Motor neuron (in vitro differentiated cells): Measurements from ENCODE around the gene GNAQ. TPM values are rescaled to one million over a fixed set of nuclear protein-coding genes. Genes with fewer than 3 reads are reported as not detected.

Source experiments
- ATAC-seq, 8 experiments: fragments of 200-7000 bp; cut with Tn5 transposase; replicated peaks in 6 of 8; 2 replicates each; pipeline ENCODE4 v1.8.0; 2021; ENCODE audit warnings: mild to moderate bottlenecking in 8 of 8, moderate library complexity in 8 of 8
- H3K27ac ChIP-seq, 2 donors: fragments of 250-450 bp; sonication (Bioruptor Pico); 2 replicates each; pipeline ENCODE4 v1.9.0; 2021; ENCODE audit warnings: antibody characterized with exemption in 2 of 2, mild to moderate bottlenecking in 2 of 2, moderate library complexity in 1 of 2
- H3K4me1 ChIP-seq, 2 donors: fragments of 250-450 bp; sonication (Bioruptor Pico); replicated peaks in 1 of 2; 2 replicates each; pipeline ENCODE4 v1.6.1; 2021; ENCODE audit warnings: antibody characterized with exemption in 2 of 2, mild to moderate bottlenecking in 2 of 2, moderate library complexity in 1 of 2
- H3K4me3 ChIP-seq, 5 donors: fragments of 250-450 bp; sonication (Bioruptor Pico); 2 replicates each; pipeline ENCODE4 v1.9.0; 2021; ENCODE audit warnings: antibody characterized with exemption in 5 of 5, mild to moderate bottlenecking in 5 of 5, moderate library complexity in 4 of 5
- WGBS, 10 experiments: fragments of 450-650 bp; shearing (Covaris generic); methylation state at CpG; one replicate each; pipeline ENCODE4 v1.0.0; 2022; 5-methylcytosine and 5-hydroxymethylcytosine counted together
- in situ Hi-C, 9 experiments: fragments of 400-800 bp; cut with MboI; loops; one replicate each; pipeline ENCODE4 v1.15.0; 2021; ENCODE audit warnings: low sequenced_read_pairs in 9 of 9, low pct_unique_long_range_greater_than_20kb in 2 of 9; ENCODE audit not compliant: unreplicated experiment in 9 of 9
- total RNA-seq, 8 experiments: library from RNA; unstranded; fragments of 300-600 nt; gene quantifications; 2 replicates each; pipeline versions ENCODE4 v1.2.3 to v1.2.4, GENCODE V29; 2022

GNAQ gene
- total RNA-seq, 8 experiments from 2014 or later: 10.5 to 84.7 (median 37.9) TPM

GRCh38 chr9:77939149-77939668, 92.4 kb downstream of the GNAQ start:
- Histone ChIP-seq H3K27ac (no peak overlapping the region), H3K4me1 (no peaks in the 10 kb centered on the region), H3K4me3 (no peak overlapping the region)
- WGBS, 10 experiments: 46 to 100% (median 97%) methylated on average over 2 of the region's 2 CpGs; no CpG with 5 or more reads in 2 of the 10 experiments
- in situ Hi-C loops: no loop called here
- no peak for ATAC-seq

- peaks cover 4 to 8% of the 10 kb centered on the region in 2 donors for H3K4me1 ChIP-seq
- no peak for ATAC-seq
- in situ Hi-C loops: no loop called here
- WGBS, 10 experiments: 78 to 100% (median 98%) methylated on average over 1 to 2 of the region's 2 CpGs; no CpG with 5 or more reads in 2 of the 10 experiments
- no peak overlapping the region for H3K4me3 ChIP-seq
- H3K27ac ChIP-seq: no peak overlapping the region
Measured at GRCh38 chr9:77938163-77938562, 93.4 kb downstream of the GNAQ start.

DNA sequence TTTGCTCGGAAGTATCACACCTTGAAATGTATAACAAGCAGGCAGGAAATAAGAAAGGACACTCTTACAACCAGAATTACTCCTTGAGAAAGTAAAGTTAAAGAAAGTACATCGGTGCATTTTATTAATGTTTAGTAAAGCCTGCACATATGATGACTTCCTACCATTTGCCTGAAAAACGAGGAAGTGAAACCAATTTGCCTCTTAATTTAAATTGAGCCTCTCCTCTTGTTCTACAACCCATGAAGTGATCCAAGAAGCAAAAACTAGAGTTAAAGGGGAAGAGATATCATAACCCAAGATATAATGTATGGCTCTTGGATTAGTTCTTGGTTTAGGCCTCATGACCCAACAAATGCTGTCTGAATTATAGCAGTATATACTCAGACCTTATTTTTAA, 95.6 kb downstream of the GNAQ start:
- in situ Hi-C loops: no loop called here
- 23 to 100% (median 82%) methylated on average over 1 to 3 of the region's 3 CpGs for WGBS, 10 experiments
- no peak for ATAC-seq
- no peak overlapping the region for H3K4me3 ChIP-seq
- H3K4me1 ChIP-seq: peaks cover 8% of the 10 kb centered on the region in 2 donors
- no peak overlapping the region for H3K27ac ChIP-seq

DNA sequence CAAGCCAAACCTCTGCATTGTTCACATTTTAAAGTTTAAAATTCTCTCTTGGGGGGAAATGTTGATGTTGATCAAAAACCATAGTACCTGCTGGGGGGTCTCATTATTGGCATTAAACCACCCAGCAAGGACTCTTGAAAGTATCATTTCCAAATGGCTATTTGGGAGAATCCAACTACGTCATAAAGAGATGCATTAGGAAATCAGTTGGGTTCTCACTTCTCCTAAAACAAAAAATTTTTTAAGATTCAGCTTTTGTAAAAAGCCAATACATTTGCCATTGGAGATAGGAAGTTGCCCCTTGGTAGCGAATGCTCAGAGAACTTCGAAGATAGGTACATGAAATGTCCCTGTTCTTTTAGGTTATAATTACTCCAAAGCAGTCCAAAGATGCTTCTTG, 96.4 kb downstream of the GNAQ start:
- WGBS, 10 experiments: 92 to 100% (median 96%) methylated on average over 1 to 3 of the region's 3 CpGs
- no peak for ATAC-seq
- peaks cover 8% of the 10 kb centered on the region in 2 donors for H3K4me1 ChIP-seq
- H3K27ac ChIP-seq: no peak overlapping the region
- H3K4me3 ChIP-seq: no peak overlapping the region
- in situ Hi-C loops: no loop called here

- WGBS, 10 experiments: 77 to 100% (median 84%) methylated on average over 2 to 7 of the region's 8 CpGs; no CpG with 5 or more reads in 3 of the 10 experiments
- H3K27ac ChIP-seq: no peak overlapping the region
- H3K4me3 ChIP-seq: no peak overlapping the region
- H3K4me1 ChIP-seq: peaks cover 8% of the 10 kb centered on the region in 2 donors
- peak in 2 of 8 experiments; percentile 31 to 32 for ATAC-seq
- in situ Hi-C loops: no loop called here
Measured at GRCh38 chr9:77933976-77934375, 97.6 kb downstream of the GNAQ start.

GRCh38 chr9:77933019-77933418, 98.6 kb downstream of the GNAQ start:
- H3K27ac ChIP-seq: no peak overlapping the region
- H3K4me1 ChIP-seq: peaks cover 8% of the 10 kb centered on the region in 2 donors
- no peak overlapping the region for H3K4me3 ChIP-seq
- WGBS, 10 experiments: 52 to 89% (median 72%) methylated on average over 1 to 5 of the region's 7 CpGs; no CpG with 5 or more reads in 1 of the 10 experiments
- peak in 7 of 8 experiments; percentile 35 to 77 (median 62) for ATAC-seq
- in situ Hi-C loops: no loop called here

GRCh38 chr9:77929942-77930341, 101.7 kb downstream of the GNAQ start:
- peaks cover 8 to 11% of the 10 kb centered on the region in 2 donors for H3K4me1 ChIP-seq
- no peak overlapping the region for H3K4me3 ChIP-seq
- H3K27ac ChIP-seq: no peak overlapping the region
- ATAC-seq: no peak
- in situ Hi-C loops: no loop called here

- Histone ChIP-seq H3K4me1 (peaks cover 0 to 3% of the 10 kb centered on the region in 2 donors), H3K4me3 (no peak overlapping the region), H3K27ac (no peak overlapping the region)
- in situ Hi-C loops: no loop called here
- ATAC-seq: no peak
- WGBS, 10 experiments: 0 to 100% (median 85%) methylated on average over 1 to 2 of the region's 2 CpGs
Measured at GRCh38 chr9:77927265-77927664, 104.3 kb downstream of the GNAQ start.

- no peak overlapping the region for H3K4me3 ChIP-seq
- peak in 7 of 8 experiments; percentile 19 to 75 (median 44) for ATAC-seq
- H3K4me1 ChIP-seq: peaks cover 0 to 3% of the 10 kb centered on the region in 2 donors
- no peak overlapping the region for H3K27ac ChIP-seq
- in situ Hi-C loops: no loop called here
Measured at GRCh38 chr9:77926371-77926878, 105.2 kb downstream of the GNAQ start.

DNA sequence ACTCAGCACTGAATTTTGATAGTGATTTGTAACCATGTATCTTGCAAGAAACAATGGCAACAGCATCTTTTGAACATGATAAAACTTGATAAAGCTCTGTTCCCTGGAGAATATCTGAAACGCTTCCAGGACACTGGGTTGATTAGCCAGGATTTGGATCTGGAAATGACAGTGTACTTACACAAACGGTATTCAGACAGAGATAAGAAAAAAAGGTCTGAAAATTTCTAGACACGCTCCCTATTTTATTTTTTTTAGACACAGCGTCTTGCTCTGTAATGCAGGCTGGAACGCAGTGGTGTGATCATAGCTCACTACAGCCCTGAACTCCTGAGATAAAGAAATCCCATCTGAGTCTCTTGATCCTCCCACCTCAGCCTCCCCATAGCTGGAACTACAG, 109.0 kb downstream of the GNAQ start:
- 78 to 100% (median 92%) methylated on average over 1 to 5 of the region's 5 CpGs; no CpG with 5 or more reads in 2 of the 10 experiments for WGBS, 10 experiments
- H3K27ac ChIP-seq: no peak overlapping the region
- H3K4me1 ChIP-seq: peaks cover 0 to 3% of the 10 kb centered on the region in 2 donors
- in situ Hi-C loops: no loop called here
- H3K4me3 ChIP-seq: no peak overlapping the region
- ATAC-seq: no peak

- ATAC-seq: no peak
- in situ Hi-C loops: no loop called here
- WGBS, 10 experiments: 96 to 100% (median 100%) methylated on average over 1 to 3 of the region's 3 CpGs; no CpG with 5 or more reads in 5 of the 10 experiments
- H3K4me1 ChIP-seq: no peaks in the 10 kb centered on the region
- H3K4me3 ChIP-seq: no peak overlapping the region
- H3K27ac ChIP-seq: no peak overlapping the region
Measured at GRCh38 chr9:77917800-77918199, 113.8 kb downstream of the GNAQ start.

DNA sequence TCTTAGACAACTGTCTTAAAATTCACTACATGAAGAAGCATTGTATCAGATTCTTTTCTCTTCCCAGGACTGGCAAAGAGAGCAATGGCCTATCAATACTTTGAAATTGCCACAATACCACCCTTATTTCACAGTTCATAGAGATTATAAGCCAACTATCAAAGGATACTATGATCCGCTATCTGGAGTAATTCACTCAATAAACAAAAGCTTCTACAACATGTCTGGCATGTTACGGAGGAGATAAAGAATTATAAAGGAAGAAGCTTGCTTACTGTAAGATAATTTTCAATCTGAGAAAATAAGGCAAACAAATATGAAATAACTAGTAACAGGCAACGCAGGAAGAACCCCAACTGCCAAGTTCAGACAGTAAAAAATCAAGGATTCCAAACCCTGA, 114.8 kb downstream of the GNAQ start:
- no peak overlapping the region for H3K27ac ChIP-seq
- 73 to 100% (median 93%) methylated on average over 1 to 3 of the region's 3 CpGs for WGBS, 10 experiments
- in situ Hi-C loops: no loop called here
- no peak overlapping the region for H3K4me3 ChIP-seq
- no peaks in the 10 kb centered on the region for H3K4me1 ChIP-seq
- no peak for ATAC-seq

- WGBS, 10 experiments: 33 to 100% (median 81%) methylated on average over 1 to 4 of the region's 4 CpGs
- Histone ChIP-seq H3K4me1 (no peaks in the 10 kb centered on the region), H3K4me3 (no peak overlapping the region), H3K27ac (no peak overlapping the region)
- ATAC-seq: no peak
- in situ Hi-C loops: no loop called here
Measured at GRCh38 chr9:77916410-77916819, 115.2 kb downstream of the GNAQ start.

DNA sequence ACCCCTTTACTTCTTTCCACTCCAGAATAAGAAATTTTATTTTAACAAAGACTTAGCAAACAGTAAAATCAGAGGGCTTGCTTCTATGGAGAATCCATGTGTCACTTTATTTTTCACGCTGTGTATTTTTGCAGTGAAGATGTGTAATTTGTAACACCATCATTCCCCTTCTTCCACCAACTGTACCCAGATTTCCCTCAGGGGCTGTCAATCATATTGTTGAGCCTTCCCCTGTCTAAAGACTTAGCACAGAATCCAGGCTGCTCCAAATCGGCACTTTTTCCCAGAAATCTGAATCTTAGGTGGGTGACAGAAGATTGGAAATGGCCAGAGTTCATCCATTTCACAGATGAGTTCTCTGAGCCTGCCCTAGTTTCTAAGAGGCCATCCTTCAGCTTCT, 115.9 kb downstream of the GNAQ start:
- Histone ChIP-seq H3K4me1 (no peaks in the 10 kb centered on the region), H3K4me3 (no peak overlapping the region), H3K27ac (no peak overlapping the region)
- WGBS, 10 experiments: 93 to 100% (median 95%) methylated on average over 1 to 2 of the region's 2 CpGs; no CpG with 5 or more reads in 5 of the 10 experiments
- no peak for ATAC-seq
- in situ Hi-C loops: no loop called here
